ENCODE measurements around the gene BACE2.
"Not testable (repeated sequence)": the region's sequence is repeated elsewhere in the genome, so short reads cannot be mapped to it uniquely, and the experiment has no call there.

The BACE2 gene

GRCh38 chr21:41186755-41187536, 19.0 kb downstream of the BACE2 start:
- DNase-seq: no peak

- no peak for DNase-seq
Measured at GRCh38 chr21:41187537-41188025, 19.6 kb downstream of the BACE2 start.

GRCh38 chr21:41188486-41189149, 20.7 kb downstream of the BACE2 start:
- no peak for DNase-seq

- no peak for DNase-seq
Measured at GRCh38 chr21:41189150-41189745, 21.3 kb downstream of the BACE2 start.

GRCh38 chr21:41192552-41192951, 24.6 kb downstream of the BACE2 start:
- DNase-seq: not testable (repeated sequence)

- DNase-seq: no peak
Measured at GRCh38 chr21:41195311-41195710, 27.4 kb downstream of the BACE2 start.

GRCh38 chr21:41196993-41197392, 29.0 kb downstream of the BACE2 start:
- no peak for DNase-seq

- DNase-seq: no peak
Measured at GRCh38 chr21:41197582-41197981, 29.6 kb downstream of the BACE2 start.

GRCh38 chr21:41198647-41199046, 30.7 kb downstream of the BACE2 start:
- DNase-seq: not testable (repeated sequence)

GRCh38 chr21:41199123-41199522, 31.2 kb downstream of the BACE2 start:
- no peak for DNase-seq

- DNase-seq: no peak
Measured at GRCh38 chr21:41199588-41199987, 31.6 kb downstream of the BACE2 start.

GRCh38 chr21:41201385-41201784, 33.4 kb downstream of the BACE2 start:
- DNase-seq: no peak

GRCh38 chr21:41204736-41205135, 36.8 kb downstream of the BACE2 start:
- DNase-seq: no peak

- DNase-seq: peak; percentile 21
Measured at GRCh38 chr21:41207401-41208375, 39.7 kb downstream of the BACE2 start.

- DNase-seq: no peak
Measured at GRCh38 chr21:41208376-41208763, 40.4 kb downstream of the BACE2 start.

GRCh38 chr21:41209016-41209619, 41.2 kb downstream of the BACE2 start:
- DNase-seq: no peak

GRCh38 chr21:41210426-41211059, 42.6 kb downstream of the BACE2 start:
- DNase-seq: no peak

GRCh38 chr21:41211060-41211805, 43.3 kb downstream of the BACE2 start:
- DNase-seq: no peak

GRCh38 chr21:41213021-41213420, 45.1 kb downstream of the BACE2 start:
- DNase-seq: no peak

GRCh38 chr21:41215856-41216408, 48.0 kb downstream of the BACE2 start:
- peak; percentile 63 for DNase-seq

GRCh38 chr21:41216486-41216885, 48.5 kb downstream of the BACE2 start:
- no peak for DNase-seq

Data from RPMI8226 (cell line).